HCT116 (cell line): ENCODE data around the gene HAPLN3. TPM values are rescaled to one million over a fixed set of nuclear protein-coding genes. Genes with fewer than 3 reads are reported as not detected.

Experiments used
- ATAC-seq: fragments of 200-7000 bp; cut with Tn5 transposase; 2 replicates; pipeline ENCODE4 v1.9.1; 2020; ENCODE audit warnings: mild to moderate bottlenecking, moderate library complexity
- BruUV-seq: library from RNA; stranded (reverse); fragments of 400-500 nt; replicated peaks from 2 replicates; lab custom pipeline; 2021; lab: Mats Ljungman, UMichigan
- CTCF ChIA-PET: fragments of 300-600 bp; sonication (Branson Sonifier 250); formaldehyde crosslinking; loops from one replicate; lab custom pipeline; 2021; ENCODE audit warnings: antibody characterized with exemption; lab: Charles Lee
- POLR2A ChIA-PET: fragments of 300-600, 350-600 bp; sonication (Branson Sonifier 250); formaldehyde crosslinking; loops from one replicate; lab custom pipeline; 2021; ENCODE audit warnings: antibody characterized with exemption; lab: Charles Lee
- RAD21 ChIA-PET, 2 experiments: fragments of 300-600 bp; sonication (Branson Sonifier 250); formaldehyde crosslinking; loops; one replicate each; lab custom pipeline; 2023; ENCODE audit warnings: low total read pairs in 2 of 2; ENCODE audit not compliant: uncharacterized antibody in 2 of 2, unreplicated experiment in 2 of 2, low non-redundant PET in 1 of 2; lab: Charles Lee
- DNase-seq: peaks from one replicate; pipeline ENCODE4 v3.0.0-alpha.2; 2010; ENCODE audit warnings: low read depth, low spot score
- H2AFZ ChIP-seq: fragments of 200-600 bp; shearing (Covaris generic), sonication (generic); 2 replicates; pipeline ENCODE4 v1.6.1; 2017; ENCODE audit warnings: low read depth, mixed run types, mixed read lengths, antibody characterized with exemption, low read length; ENCODE audit not compliant: poor library complexity, severe bottlenecking
- H3K27ac ChIP-seq: 2 replicates; pipeline ENCODE4 v1.5.1; 2012; ENCODE audit warnings: low read depth, low read length
- H3K27me3 ChIP-seq: fragments of 200-600 bp; sonication (generic); 2 replicates; pipeline ENCODE4 v1.6.1; 2016; ENCODE audit warnings: mixed run types, low read length, mixed read lengths; ENCODE audit not compliant: insufficient read depth
- H3K36me3 ChIP-seq, 2 experiments: fragments of 200-500 bp in 1 of 2; fragments of 200-600 bp in 1 of 2; sonication (Bioruptor generic) in 1 of 2; sonication (generic) in 1 of 2; 2 replicates each; pipeline versions ENCODE4 v1.5.1 to v1.6.1; 2014 to 2016; ENCODE audit warnings: low read length in 2 of 2, inconsistent platforms in 1 of 2, mixed read lengths in 1 of 2, mixed run types in 1 of 2; ENCODE audit not compliant: insufficient read depth in 2 of 2, control insufficient read depth in 1 of 2
- H3K4me1 ChIP-seq, 2 experiments: fragments of 200-600 bp in 1 of 2; sonication (generic) in 1 of 2; 2 replicates each; pipeline versions ENCODE4 v1.5.1 to v1.6.1; 2012 to 2017; ENCODE audit warnings: low read length in 2 of 2, inconsistent platforms in 1 of 2, mild to moderate bottlenecking in 1 of 2, mixed read lengths in 1 of 2, mixed run types in 1 of 2, moderate library complexity in 1 of 2; ENCODE audit not compliant: insufficient read depth in 2 of 2, control insufficient read depth in 1 of 2
- H3K4me2 ChIP-seq: fragments of 200-600 bp; sonication (generic); 2 replicates; pipeline ENCODE4 v1.6.1; 2017; ENCODE audit warnings: mixed run types, low read length, mixed read lengths
- H3K4me3 ChIP-seq, 2 experiments: fragments of 200-600 bp in 1 of 2; sonication (generic) in 1 of 2; replicated peaks in 1 of 2; 2 replicates each; pipeline ENCODE4 v1.5.1; 2011 to 2016; ENCODE audit warnings: low read length in 2 of 2, control low read depth in 1 of 2, low read depth in 1 of 2, mild to moderate bottlenecking in 1 of 2, mixed read lengths in 1 of 2, mixed run types in 1 of 2
- H3K79me2 ChIP-seq: fragments of 200-600 bp; sonication (generic); 2 replicates; pipeline ENCODE4 v1.6.1; 2017; ENCODE audit warnings: mild to moderate bottlenecking, mixed run types, low read length, moderate library complexity, mixed read lengths; ENCODE audit not compliant: insufficient read depth
- H3K9ac ChIP-seq: fragments of 200-600 bp; sonication (generic); 2 replicates; pipeline ENCODE4 v1.6.1; 2016; ENCODE audit warnings: low read length, mixed read lengths
- H3K9me2 ChIP-seq: fragments of 200-600 bp; sonication (generic), shearing (Covaris generic); 2 replicates; pipeline ENCODE4 v1.6.1; 2017; ENCODE audit warnings: mixed run types, mild to moderate bottlenecking, moderate library complexity; ENCODE audit not compliant: insufficient read depth
- H3K9me3 ChIP-seq, 2 experiments: fragments of 200-500 bp in 1 of 2; fragments of 200-600 bp in 1 of 2; sonication (Bioruptor generic) in 1 of 2; sonication (generic) in 1 of 2; 2 replicates each; pipeline ENCODE4 v1.6.1; 2014 to 2017; ENCODE audit warnings: low read length in 2 of 2, mixed read lengths in 2 of 2, inconsistent platforms in 1 of 2, low read depth in 1 of 2, mild to moderate bottlenecking in 1 of 2, mixed run types in 1 of 2, moderate library complexity in 1 of 2; ENCODE audit not compliant: control insufficient read depth in 1 of 2, insufficient read depth in 1 of 2
- H4K20me1 ChIP-seq: fragments of 200-600 bp; sonication (generic), shearing (Covaris generic); 2 replicates; pipeline ENCODE4 v1.6.1; 2017; ENCODE audit warnings: mixed run types, mild to moderate bottlenecking, moderate library complexity; ENCODE audit not compliant: insufficient read depth
- ATF3 ChIP-seq: IDR thresholded peaks from 2 replicates; pipeline ENCODE4 v1.6.1; 2012
- CBX3 ChIP-seq: IDR thresholded peaks from 2 replicates; pipeline ENCODE4 v1.6.1; 2012; ENCODE audit warnings: low read depth
- EZH2phosphoT487 ChIP-seq: fragments of 200-600 bp; IDR thresholded peaks from 2 replicates; pipeline ENCODE4 v1.6.1; 2018; ENCODE audit warnings: antibody characterized with exemption, borderline replicate concordance
- FOSL1 ChIP-seq: IDR thresholded peaks from 2 replicates; pipeline ENCODE4 v1.6.1; 2012; ENCODE audit warnings: low read depth
- POLR2AphosphoS5 ChIP-seq: IDR thresholded peaks from 2 replicates; pipeline ENCODE4 v1.6.1; 2011; ENCODE audit warnings: mild to moderate bottlenecking, low read depth, low read length, moderate library complexity
- REST ChIP-seq: IDR thresholded peaks from 2 replicates; pipeline ENCODE4 v1.6.1; 2012; ENCODE audit warnings: low read depth
- ZBTB33 ChIP-seq: IDR thresholded peaks from 2 replicates; pipeline ENCODE4 v1.6.1; 2011; ENCODE audit warnings: mild to moderate bottlenecking, low read length, moderate library complexity; ENCODE audit not compliant: insufficient replicate concordance; ENCODE audit errors: extremely low read depth
- ZFX ChIP-seq: fragments of 450-650 bp; IDR thresholded peaks from 2 replicates; pipeline ENCODE4 v1.6.1; 2017
- intact Hi-C: fragments of 100-400 bp; cut with micrococcal nuclease; formaldehyde crosslinking; loops from 2 replicates; pipeline ENCODE4 v1.10.0; 2022
- total RNA-seq: library from RNA; stranded (reverse); gene quantifications from one replicate; pipeline ENCODE4 v1.2.1, GENCODE V29; 2021; ENCODE audit not compliant: unreplicated experiment
- TF ChIP-seq, protein P1 (sequence below): IDR thresholded peaks from 2 replicates; pipeline ENCODE4 v1.6.1; 2012
- TF ChIP-seq, protein P2 (sequence below), 3 experiments: fragments of 200-600 bp in 1 of 3; sonication (generic) in 1 of 3; IDR thresholded peaks in 2 of 3; conservative IDR thresholded peaks in 1 of 3; 2 replicates each; pipeline ENCODE4 v1.5.1; 2012 to 2017; ENCODE audit warnings: low read depth in 2 of 3, low read length in 2 of 3, antibody characterized with exemption in 1 of 3, borderline replicate concordance in 1 of 3, control low read depth in 1 of 3, mild to moderate bottlenecking in 1 of 3, mixed read lengths in 1 of 3, mixed run types in 1 of 3, moderate library complexity in 1 of 3; ENCODE audit not compliant: insufficient read depth in 1 of 3

The HAPLN3 gene
- total RNA-seq, 1 experiment from 2014 or later = 10.9 TPM

DNA sequence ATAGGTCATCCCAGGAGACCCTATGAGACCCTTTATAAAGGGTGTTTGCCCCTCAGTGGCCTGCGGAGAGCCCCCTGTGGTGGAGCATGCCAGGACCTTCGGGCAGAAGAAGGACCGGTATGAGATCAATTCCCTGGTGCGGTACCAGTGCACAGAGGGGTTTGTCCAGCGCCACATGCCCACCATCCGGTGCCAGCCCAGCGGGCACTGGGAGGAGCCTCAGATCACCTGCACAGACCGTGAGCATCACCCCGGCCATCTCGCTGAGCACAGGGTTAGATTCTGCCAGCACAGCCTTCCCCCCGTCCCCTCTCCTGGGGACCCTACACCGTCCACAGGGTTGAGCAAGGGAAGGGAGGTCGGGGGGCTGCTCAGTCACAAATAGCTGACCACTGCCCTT lies 21.6 kb downstream of the HAPLN3 start:
- RAD21 ChIA-PET = no interaction called here
- H3K27me3 ChIP-seq = peaks cover 2% of the 10 kb centered on the region; the same call in 1 of the 2 replicates
- no TSS peak for BruUV-seq

GRCh38 chr15:88872706-88873105 lies 22.6 kb downstream of the HAPLN3 start:
- Histone ChIP-seq H3K36me3 (no peaks in the 10 kb centered on the region), H3K27me3 (peaks cover 4% of the 10 kb centered on the region; the same call in 1 of the 2 replicates), H3K9me3 (no peaks in the 10 kb centered on the region), H3K4me3 (no peak overlapping the region), H3K9me2 (no peaks in the 10 kb centered on the region), H3K4me2 (no peak overlapping the region), H3K27ac (no peak overlapping the region), H3K9ac (no peak overlapping the region), H4K20me1 (no peaks in the 10 kb centered on the region), H3K4me1 (peaks cover 0 to 3% of the 10 kb centered on the region in 2 experiments; a peak in 1 of 4 replicates), H3K79me2 (no peaks in the 10 kb centered on the region), H2AFZ (no peak overlapping the region)
- ChIA-PET POLR2A (no interaction called here), RAD21 (no interaction called here), CTCF (no interaction called here)
- no peak for DNase-seq
- BruUV-seq = no TSS peak
- intact Hi-C loops = no loop called here
- ATAC-seq = no peak
- TF ChIP-seq EZH2phosphoT487 (no peak), FOSL1 (no peak), REST (no peak)
- TF ChIP-seq, protein P1, sequence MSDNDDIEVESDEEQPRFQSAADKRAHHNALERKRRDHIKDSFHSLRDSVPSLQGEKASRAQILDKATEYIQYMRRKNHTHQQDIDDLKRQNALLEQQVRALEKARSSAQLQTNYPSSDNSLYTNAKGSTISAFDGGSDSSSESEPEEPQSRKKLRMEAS = no peak
- TF ChIP-seq, protein P2, sequence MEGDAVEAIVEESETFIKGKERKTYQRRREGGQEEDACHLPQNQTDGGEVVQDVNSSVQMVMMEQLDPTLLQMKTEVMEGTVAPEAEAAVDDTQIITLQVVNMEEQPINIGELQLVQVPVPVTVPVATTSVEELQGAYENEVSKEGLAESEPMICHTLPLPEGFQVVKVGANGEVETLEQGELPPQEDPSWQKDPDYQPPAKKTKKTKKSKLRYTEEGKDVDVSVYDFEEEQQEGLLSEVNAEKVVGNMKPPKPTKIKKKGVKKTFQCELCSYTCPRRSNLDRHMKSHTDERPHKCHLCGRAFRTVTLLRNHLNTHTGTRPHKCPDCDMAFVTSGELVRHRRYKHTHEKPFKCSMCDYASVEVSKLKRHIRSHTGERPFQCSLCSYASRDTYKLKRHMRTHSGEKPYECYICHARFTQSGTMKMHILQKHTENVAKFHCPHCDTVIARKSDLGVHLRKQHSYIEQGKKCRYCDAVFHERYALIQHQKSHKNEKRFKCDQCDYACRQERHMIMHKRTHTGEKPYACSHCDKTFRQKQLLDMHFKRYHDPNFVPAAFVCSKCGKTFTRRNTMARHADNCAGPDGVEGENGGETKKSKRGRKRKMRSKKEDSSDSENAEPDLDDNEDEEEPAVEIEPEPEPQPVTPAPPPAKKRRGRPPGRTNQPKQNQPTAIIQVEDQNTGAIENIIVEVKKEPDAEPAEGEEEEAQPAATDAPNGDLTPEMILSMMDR (IDR thresholded peaks at IDR 0.05 in 2 of 3, conservative IDR thresholded peaks at IDR 0.05 in 1 of 3; ENCODE audit: borderline replicate concordance in 1 of 3, insufficient read depth in 1 of 3, low read depth in 2 of 3, low read length in 2 of 3) = no peak

More for the DNA sequence above, 21.6 kb downstream of the HAPLN3 start:
- H3K4me1 ChIP-seq = peaks cover 0 to 3% of the 10 kb centered on the region in 2 experiments; a peak in 1 of 4 replicates
- ATAC-seq (no peak), DNase-seq (no peak)
- no peaks in the 10 kb centered on the region for H3K79me2 ChIP-seq
- no peak overlapping the region for H2AFZ ChIP-seq
- no peaks in the 10 kb centered on the region for H3K9me2 ChIP-seq
- H4K20me1 ChIP-seq = no peaks in the 10 kb centered on the region
- POLR2A ChIA-PET = no interaction called here
- no peak overlapping the region for H3K27ac ChIP-seq
- H3K9me3 ChIP-seq = no peaks in the 10 kb centered on the region
- H3K4me3 ChIP-seq = no peak overlapping the region
- no peak overlapping the region for H3K4me2 ChIP-seq
- H3K36me3 ChIP-seq = no peaks in the 10 kb centered on the region
- intact Hi-C loops = no loop called here
- CTCF ChIA-PET = no interaction called here
- TF ChIP-seq CBX3 (no peak), ATF3 (no peak), POLR2AphosphoS5 (no peak), ZBTB33 (no peak), ZFX (no peak)
- no peak overlapping the region for H3K9ac ChIP-seq
